Upper lobe of left lung (tissue), 6 donors: ENCODE measurements around the gene KRT14. TPM values are rescaled to one million over a fixed set of nuclear protein-coding genes. Genes with fewer than 3 reads are reported as not detected.

Experiments
- ATAC-seq, 2 donors: fragments of 200-7000 bp; cut with Tn5 transposase; one replicate each; pipeline ENCODE4 v1.9.1; 2022; ENCODE audit warnings: mild to moderate bottlenecking in 2 of 2, moderate library complexity in 2 of 2; ENCODE audit not compliant: low FRiP score in 2 of 2
- DNase-seq, 2 donors: peaks; one replicate each; pipeline ENCODE4 v3.0.0-alpha.2; 2019 to 2020
- H3K27ac ChIP-seq, 4 donors: fragments of 200-600 bp; sonication (generic); one replicate each; pipeline ENCODE4 v1.5.1; 2016 to 2019
- H3K27me3 ChIP-seq, 4 donors: fragments of 200-600 bp; sonication (generic); one replicate each; pipeline ENCODE4 v1.5.1; 2017 to 2019
- H3K36me3 ChIP-seq, 4 donors: fragments of 200-600 bp; sonication (generic); one replicate each; pipeline ENCODE4 v1.5.1; 2016 to 2019
- H3K4me1 ChIP-seq, 4 donors: fragments of 200-600 bp; sonication (generic); one replicate each; pipeline ENCODE4 v1.5.1; 2018 to 2019
- H3K4me3 ChIP-seq, 4 donors: fragments of 200-600 bp; sonication (generic); one replicate each; pipeline ENCODE4 v1.5.1; 2017 to 2019; ENCODE audit warnings: mild to moderate bottlenecking in 2 of 4, moderate library complexity in 1 of 4
- H3K9me3 ChIP-seq, 4 donors: fragments of 200-600 bp; sonication (generic); one replicate each; pipeline ENCODE4 v1.5.1; 2018 to 2019
- EP300 ChIP-seq, 4 donors: sonication (generic); formaldehyde crosslinking; IDR thresholded peaks; one replicate each; pipeline ENCODE4 v1.5.1; 2017; ENCODE audit warnings: antibody characterized with exemption in 4 of 4, control low read depth in 2 of 4
- POLR2A ChIP-seq, 4 donors: fragments of 450-650 bp; IDR thresholded peaks; one replicate each; pipeline ENCODE4 v1.5.1; 2016 to 2017; ENCODE audit warnings: antibody characterized with exemption in 4 of 4, mild to moderate bottlenecking in 2 of 4
- POLR2AphosphoS5 ChIP-seq, 2 donors: sonication (generic); formaldehyde crosslinking; IDR thresholded peaks; one replicate each; pipeline ENCODE4 v1.5.1; 2017; ENCODE audit warnings: antibody characterized with exemption in 2 of 2
- WGBS, 2 donors: methylation state at CpG; one replicate each; pipeline ENCODE4 v1.1.5; 2017 to 2018; 5-methylcytosine and 5-hydroxymethylcytosine counted together
- total RNA-seq, 6 donors: library from RNA; depleted of rRNA in 4 of 6; stranded (reverse); fragments of >200 nt in 4 of 6; gene quantifications; one replicate each; pipeline versions ENCODE4 v1.1.0 to v1.2.1, GENCODE V29; 2016 to 2021
- TF ChIP-seq, protein P1 (sequence below), 6 experiments: fragments of 450-650 bp in 4 of 6; fragments of 200-600 bp in 2 of 6; sonication (generic) in 2 of 6; IDR thresholded peaks; one replicate each; pipeline ENCODE4 v1.5.1; 2016 to 2019; ENCODE audit warnings: antibody characterized with exemption in 6 of 6
- donor health status: DM: no; HTN: no; CAD: no; lungs with moderate emphysema.
- donor health status: DM: no; HTN: yes; CAD: no; lungs with severe emphysema.

KRT14 gene
- total RNA-seq, 6 donors from 2014 or later = not detected

GRCh38 chr17:41553987-41554680 is 32.6 kb downstream of the KRT14 start:
- Histone ChIP-seq H3K27me3 (no peaks in the 10 kb centered on the region), H3K4me1 (peaks cover 2 to 5% (median 4%) of the 10 kb centered on the region in 4 donors), H3K36me3 (no peaks in the 10 kb centered on the region), H3K27ac (no peak overlapping the region), H3K9me3 (no peaks in the 10 kb centered on the region), H3K4me3 (no peak overlapping the region)
- DNase-seq (no peak), ATAC-seq (peak in 1 of 2 donors; percentile 38)
- WGBS, 2 donors = 71 to 82% methylated on average over 8 of the region's 8 CpGs
- TF ChIP-seq POLR2A (IDR thresholded peaks at IDR 0.05) = no peak
- no peak for TF ChIP-seq POLR2AphosphoS5 (IDR thresholded peaks at IDR 0.05)
- TF ChIP-seq, protein P1, sequence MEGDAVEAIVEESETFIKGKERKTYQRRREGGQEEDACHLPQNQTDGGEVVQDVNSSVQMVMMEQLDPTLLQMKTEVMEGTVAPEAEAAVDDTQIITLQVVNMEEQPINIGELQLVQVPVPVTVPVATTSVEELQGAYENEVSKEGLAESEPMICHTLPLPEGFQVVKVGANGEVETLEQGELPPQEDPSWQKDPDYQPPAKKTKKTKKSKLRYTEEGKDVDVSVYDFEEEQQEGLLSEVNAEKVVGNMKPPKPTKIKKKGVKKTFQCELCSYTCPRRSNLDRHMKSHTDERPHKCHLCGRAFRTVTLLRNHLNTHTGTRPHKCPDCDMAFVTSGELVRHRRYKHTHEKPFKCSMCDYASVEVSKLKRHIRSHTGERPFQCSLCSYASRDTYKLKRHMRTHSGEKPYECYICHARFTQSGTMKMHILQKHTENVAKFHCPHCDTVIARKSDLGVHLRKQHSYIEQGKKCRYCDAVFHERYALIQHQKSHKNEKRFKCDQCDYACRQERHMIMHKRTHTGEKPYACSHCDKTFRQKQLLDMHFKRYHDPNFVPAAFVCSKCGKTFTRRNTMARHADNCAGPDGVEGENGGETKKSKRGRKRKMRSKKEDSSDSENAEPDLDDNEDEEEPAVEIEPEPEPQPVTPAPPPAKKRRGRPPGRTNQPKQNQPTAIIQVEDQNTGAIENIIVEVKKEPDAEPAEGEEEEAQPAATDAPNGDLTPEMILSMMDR (IDR thresholded peaks at IDR 0.05) = no peak
- TF ChIP-seq EP300 (IDR thresholded peaks at IDR 0.05) = no peak

DNA sequence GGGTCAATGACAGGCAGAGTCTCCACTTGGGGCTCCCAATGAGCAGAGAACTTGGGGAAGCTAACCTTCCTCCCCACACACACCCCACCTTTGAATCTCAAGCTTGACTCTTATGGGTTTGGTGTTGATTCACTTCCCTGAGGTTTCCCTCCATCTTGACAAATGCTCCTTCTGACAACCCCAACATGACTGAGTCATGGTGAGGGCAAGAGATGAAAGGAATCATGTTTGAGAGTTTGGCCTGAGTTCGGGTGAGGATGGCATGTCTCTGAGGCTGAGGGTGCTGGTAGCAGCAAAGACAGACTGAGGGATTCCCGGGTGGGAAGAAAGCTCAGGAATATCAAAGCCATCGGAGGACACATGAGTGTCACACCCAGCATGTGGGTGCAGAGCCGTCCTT is 33.5 kb downstream of the KRT14 start:
- no peaks in the 10 kb centered on the region for H3K27me3 ChIP-seq
- TF ChIP-seq POLR2A (IDR thresholded peaks at IDR 0.05) (no peak), POLR2AphosphoS5 (IDR thresholded peaks at IDR 0.05) (no peak), EP300 (IDR thresholded peaks at IDR 0.05) (no peak)
- ATAC-seq = no peak
- H3K27ac ChIP-seq = no peak overlapping the region
- H3K4me3 ChIP-seq = no peak overlapping the region
- peaks cover 11 to 15% (median 14%) of the 10 kb centered on the region in 4 donors for H3K4me1 ChIP-seq
- DNase-seq = no peak
- no peaks in the 10 kb centered on the region for H3K9me3 ChIP-seq
- 78 to 86% methylated on average over 4 of the region's 4 CpGs for WGBS, 2 donors
- H3K36me3 ChIP-seq = no peaks in the 10 kb centered on the region

DNA sequence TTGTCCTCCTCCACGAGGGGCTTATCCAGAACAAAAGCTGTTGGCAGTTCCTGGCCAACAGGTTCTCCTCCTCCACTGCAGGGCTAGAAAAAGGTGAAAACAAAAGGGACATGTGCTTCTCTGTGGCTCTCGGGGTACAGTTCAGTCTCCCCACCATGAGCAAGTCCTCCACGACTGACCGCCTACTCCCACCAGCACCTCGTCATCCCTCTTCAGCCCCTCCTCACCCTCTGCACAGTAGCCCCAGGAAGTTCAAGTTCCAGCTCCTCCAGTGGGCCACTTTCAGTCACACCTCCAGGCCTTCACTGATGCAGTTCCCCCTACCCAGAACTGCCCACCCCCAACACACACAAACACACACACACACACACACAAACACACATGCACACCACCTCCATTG is 34.2 kb downstream of the KRT14 start:
- Histone ChIP-seq H3K4me3 (no peak overlapping the region), H3K36me3 (no peaks in the 10 kb centered on the region), H3K27ac (no peak overlapping the region), H3K27me3 (no peaks in the 10 kb centered on the region), H3K4me1 (peaks cover 15 to 19% (median 17%) of the 10 kb centered on the region in 4 donors), H3K9me3 (no peaks in the 10 kb centered on the region)
- DNase-seq (no peak), ATAC-seq (no peak)
- WGBS, 2 donors = 86% methylated on average over 5 of the region's 5 CpGs
- no peak for TF ChIP-seq POLR2AphosphoS5 (IDR thresholded peaks at IDR 0.05)
- no peak for TF ChIP-seq POLR2A (IDR thresholded peaks at IDR 0.05)
- TF ChIP-seq, protein P1 (IDR thresholded peaks at IDR 0.05) = no peak
- no peak for TF ChIP-seq EP300 (IDR thresholded peaks at IDR 0.05)

DNA sequence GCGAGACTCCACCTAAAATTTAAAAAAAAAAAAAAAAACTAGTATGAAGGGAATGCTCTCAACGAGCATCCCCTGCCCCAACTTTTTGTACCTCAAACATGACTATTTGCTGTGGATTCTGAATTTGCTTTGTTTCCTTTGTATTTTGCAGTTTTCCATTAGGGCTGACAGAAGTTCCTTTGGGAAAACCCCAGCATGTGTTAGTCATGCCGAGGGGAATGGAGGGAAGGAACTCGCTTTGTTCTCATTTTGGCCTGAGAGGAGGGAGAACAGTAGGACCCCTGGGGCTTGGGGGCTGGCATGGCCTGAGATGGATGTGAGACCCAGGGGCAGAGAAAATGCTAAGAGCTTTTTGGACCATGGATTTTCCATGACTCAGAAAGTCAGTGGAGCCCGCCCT is 35.3 kb downstream of the KRT14 start:
- TF ChIP-seq POLR2AphosphoS5 (IDR thresholded peaks at IDR 0.05) (no peak), EP300 (IDR thresholded peaks at IDR 0.05) (no peak), POLR2A (IDR thresholded peaks at IDR 0.05) (no peak)
- TF ChIP-seq, protein P1 (IDR thresholded peaks at IDR 0.05) = no peak
- 64 to 70% methylated on average over 5 of the region's 5 CpGs for WGBS, 2 donors
- Histone ChIP-seq H3K4me1 (peaks cover 15 to 19% (median 17%) of the 10 kb centered on the region in 4 donors), H3K36me3 (no peaks in the 10 kb centered on the region), H3K4me3 (no peak overlapping the region), H3K9me3 (no peaks in the 10 kb centered on the region), H3K27me3 (no peaks in the 10 kb centered on the region), H3K27ac (no peak overlapping the region)
- DNase-seq (no peak), ATAC-seq (no peak)

DNA sequence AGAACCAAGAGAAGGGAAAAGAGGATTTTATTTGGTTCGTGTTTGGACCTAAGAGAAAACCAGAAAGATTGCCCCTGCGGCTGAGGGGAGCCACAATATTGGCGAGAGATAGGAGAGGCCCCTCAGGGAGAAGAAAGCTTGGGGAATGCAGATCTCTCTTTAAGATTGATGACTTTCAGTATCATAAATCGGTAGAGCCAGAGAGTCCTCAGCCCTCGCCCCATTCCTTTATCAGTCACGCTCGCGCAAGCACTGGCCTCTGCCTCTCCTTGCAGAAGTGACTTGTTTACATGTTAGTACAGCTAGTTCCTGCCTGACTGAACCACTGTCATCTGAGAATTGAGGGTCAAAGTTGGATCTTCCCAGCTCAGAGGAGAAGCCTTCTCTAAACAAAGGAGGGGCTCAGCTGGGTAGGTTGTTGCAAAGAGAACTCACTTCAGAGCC is 37.1 kb downstream of the KRT14 start:
- Histone ChIP-seq H3K27me3 (no peaks in the 10 kb centered on the region), H3K27ac (peak overlapping the region in 1 of 4 donors; percentile 81), H3K9me3 (no peaks in the 10 kb centered on the region), H3K36me3 (no peaks in the 10 kb centered on the region), H3K4me3 (no peak overlapping the region), H3K4me1 (peaks cover 15 to 19% (median 17%) of the 10 kb centered on the region in 4 donors)
- DNase-seq (peak in 1 of 2 donors; percentile 87), ATAC-seq (no peak)
- 51 to 59% methylated on average over 8 of the region's 8 CpGs for WGBS, 2 donors
- TF ChIP-seq POLR2A (IDR thresholded peaks at IDR 0.05) (no peak), EP300 (IDR thresholded peaks at IDR 0.05) (peak in 1 of 4 donors; percentile 84), POLR2AphosphoS5 (IDR thresholded peaks at IDR 0.05) (peak in 1 of 2 donors; percentile 18)
- TF ChIP-seq, protein P1 (IDR thresholded peaks at IDR 0.05) = no peak
